BE2C (cell line): ENCODE measurements around the gene KRTAP21-1.

Source experiments
- DNase-seq: peaks from one replicate; pipeline ENCODE4 v3.0.0-alpha.2; 2020
- H3K27me3 ChIP-seq: fragments of 250-450 bp; sonication (Bioruptor Pico); 2 replicates; pipeline ENCODE4 v1.5.1; 2020; ENCODE audit warnings: mild to moderate bottlenecking
- H3K36me3 ChIP-seq: fragments of 250-450 bp; sonication (Bioruptor Pico); 2 replicates; pipeline ENCODE4 v1.5.1; 2020; ENCODE audit warnings: mild to moderate bottlenecking
- H3K4me1 ChIP-seq: fragments of 250-450 bp; sonication (Bioruptor Pico); 2 replicates; pipeline ENCODE4 v1.5.1; 2020
- H3K4me3 ChIP-seq: 2 replicates; pipeline ENCODE4 v1.5.1; 2011; ENCODE audit warnings: low read depth, low read length
- H3K9me3 ChIP-seq: fragments of 250-450 bp; sonication (Bioruptor Pico); 2 replicates; pipeline ENCODE4 v1.5.1; 2020
- CTCF ChIP-seq: IDR thresholded peaks from 2 replicates; pipeline ENCODE4 v1.5.1; 2012; ENCODE audit warnings: mild to moderate bottlenecking, low read depth, low read length

KRTAP21-1 gene

GRCh38 chr21:30758306-30758705, 3.1 kb upstream of the KRTAP21-1 start:
- no peaks in the 10 kb centered on the region for H3K27me3 ChIP-seq
- no peak for TF ChIP-seq CTCF
- DNase-seq, result no peak
- H3K4me3 ChIP-seq, result no peak overlapping the region
- H3K9me3 ChIP-seq, result no peaks in the 10 kb centered on the region
- no peaks in the 10 kb centered on the region for H3K4me1 ChIP-seq
- no peaks in the 10 kb centered on the region for H3K36me3 ChIP-seq

- no peak for DNase-seq
- H3K9me3 ChIP-seq, result no peaks in the 10 kb centered on the region
- H3K36me3 ChIP-seq, result no peaks in the 10 kb centered on the region
- H3K27me3 ChIP-seq, result no peaks in the 10 kb centered on the region
- no peak within 1 kb of the TSS for H3K4me3 ChIP-seq
- no peaks in the 10 kb centered on the region for H3K4me1 ChIP-seq
- no peak for TF ChIP-seq CTCF
Observed at GRCh38 chr21:30747159-30747558, 8.1 kb downstream of the KRTAP21-1 start, which contains the start of gene KRTAP21-2. Gene KRTAP21-2 (minus strand): TSS chr21:30747259. CDS start chr21:30747202, 57 bp downstream.

GRCh38 chr21:30740462-30740861, 14.8 kb downstream of the KRTAP21-1 start:
- Histone ChIP-seq H3K9me3 (no peaks in the 10 kb centered on the region), H3K27me3 (no peaks in the 10 kb centered on the region), H3K36me3 (no peaks in the 10 kb centered on the region), H3K4me3 (no peak overlapping the region), H3K4me1 (no peaks in the 10 kb centered on the region)
- TF ChIP-seq CTCF, result no peak
- no peak for DNase-seq

- Histone ChIP-seq H3K4me1 (no peaks in the 10 kb centered on the region), H3K36me3 (no peaks in the 10 kb centered on the region), H3K9me3 (peaks cover 3% of the 10 kb centered on the region; the same call in 1 of the 2 replicates), H3K27me3 (no peaks in the 10 kb centered on the region), H3K4me3 (no peak overlapping the region)
- DNase-seq, result no peak
- TF ChIP-seq CTCF, result no peak
Observed at GRCh38 chr21:30733026-30733425, 22.2 kb downstream of the KRTAP21-1 start.

- TF ChIP-seq CTCF, result no peak
- no peak overlapping the region for H3K4me3 ChIP-seq
- H3K9me3 ChIP-seq, result peaks cover 3% of the 10 kb centered on the region; the same call in 1 of the 2 replicates
- H3K36me3 ChIP-seq, result no peaks in the 10 kb centered on the region
- no peaks in the 10 kb centered on the region for H3K4me1 ChIP-seq
- no peaks in the 10 kb centered on the region for H3K27me3 ChIP-seq
- DNase-seq, result no peak
Observed at GRCh38 chr21:30726726-30727125, 28.5 kb downstream of the KRTAP21-1 start.

- Histone ChIP-seq H3K9me3 (no peaks in the 10 kb centered on the region), H3K27me3 (no peaks in the 10 kb centered on the region), H3K4me1 (no peaks in the 10 kb centered on the region), H3K36me3 (no peaks in the 10 kb centered on the region), H3K4me3 (no peak overlapping the region)
- TF ChIP-seq CTCF, result no peak
- DNase-seq, result no peak
Observed at GRCh38 chr21:30719401-30719800, 35.8 kb downstream of the KRTAP21-1 start.
